DND-41 (cell line): ENCODE results near the gene PERCC1.
A peak's percentile ranks its signal among the peaks of the same experiment; 100 is the strongest.

Experiments
- ATAC-seq: fragments of 200-7000 bp; cut with Tn5 transposase; 3 replicates; pipeline ENCODE4 v1.9.1; 2021; ENCODE audit warnings: low read depth; ENCODE audit not compliant: insufficient read depth
- DNase-seq: peaks from one replicate; pipeline ENCODE4 v3.0.0-alpha.2; 2020
- H2AFZ ChIP-seq: 2 replicates; pipeline ENCODE4 v1.6.0; 2012; ENCODE audit warnings: low read depth, low read length
- H3K27ac ChIP-seq: 2 replicates; pipeline ENCODE4 v1.5.1; 2012; ENCODE audit warnings: low read length, inconsistent platforms
- H3K27me3 ChIP-seq: fragments of 200-600 bp; sonication (generic); 2 replicates; pipeline ENCODE4 v1.6.0; 2012; ENCODE audit warnings: low read length, mild to moderate bottlenecking, inconsistent platforms; ENCODE audit not compliant: insufficient read depth, poor library complexity
- H3K36me3 ChIP-seq: 2 replicates; pipeline ENCODE4 v1.5.1; 2012; ENCODE audit warnings: low read length, inconsistent platforms; ENCODE audit not compliant: insufficient read depth
- H3K4me1 ChIP-seq: 2 replicates; pipeline ENCODE4 v1.5.1; 2012; ENCODE audit warnings: mild to moderate bottlenecking, low read length; ENCODE audit not compliant: insufficient read depth
- H3K4me2 ChIP-seq: 2 replicates; pipeline ENCODE4 v1.6.0; 2012; ENCODE audit warnings: mild to moderate bottlenecking, moderate library complexity, low read length, inconsistent platforms; ENCODE audit not compliant: insufficient read depth
- H3K4me3 ChIP-seq, 2 experiments: fragments of 200-600 bp in 1 of 2; shearing (Covaris generic) in 1 of 2; 2 replicates each; pipeline ENCODE4 v1.5.1; 2012 to 2016; ENCODE audit warnings: inconsistent platforms in 2 of 2, low read length in 2 of 2, mild to moderate bottlenecking in 2 of 2, low read depth in 1 of 2, moderate library complexity in 1 of 2
- H3K79me2 ChIP-seq: 2 replicates; pipeline ENCODE4 v1.6.0; 2012; ENCODE audit warnings: low read length, inconsistent platforms; ENCODE audit not compliant: insufficient read depth
- H3K9ac ChIP-seq: 2 replicates; pipeline ENCODE4 v1.6.0; 2012; ENCODE audit warnings: low read depth, mild to moderate bottlenecking, inconsistent platforms, low read length, moderate library complexity
- H3K9me3 ChIP-seq: 2 replicates; pipeline ENCODE4 v1.5.1; 2012; ENCODE audit warnings: low read length, moderate library complexity, mild to moderate bottlenecking, inconsistent platforms; ENCODE audit not compliant: insufficient read depth, severe bottlenecking
- H4K20me1 ChIP-seq: 2 replicates; pipeline ENCODE4 v1.6.0; 2012; ENCODE audit warnings: low read length; ENCODE audit not compliant: insufficient read depth
- CTCF ChIP-seq: IDR thresholded peaks from 2 replicates; pipeline ENCODE4 v1.5.1; 2012; ENCODE audit warnings: borderline replicate concordance, low read length, moderate library complexity, mild to moderate bottlenecking; ENCODE audit not compliant: poor library complexity, severe bottlenecking; ENCODE audit errors: extremely low read depth
- EZH2 ChIP-seq: IDR thresholded peaks from 3 replicates; pipeline ENCODE4 v1.6.1; 2012; ENCODE audit warnings: borderline replicate concordance, low read depth, mild to moderate bottlenecking, moderate library complexity, low read length, inconsistent platforms; ENCODE audit not compliant: severe bottlenecking

PERCC1 gene

GRCh38 chr16:1420111-1420539 is 10.8 kb upstream of the PERCC1 start:
- peaks cover 11% of the 10 kb centered on the region for H3K36me3 ChIP-seq
- DNase-seq (peak; percentile 10), ATAC-seq (no peak)
- H3K9me3 ChIP-seq = no peaks in the 10 kb centered on the region
- H3K4me2 ChIP-seq = peak overlapping the region; percentile 93
- H4K20me1 ChIP-seq = peaks cover 8% of the 10 kb centered on the region
- peak overlapping the region; percentile 88 to 92 for H3K4me3 ChIP-seq
- no peaks in the 10 kb centered on the region for H3K27me3 ChIP-seq
- H3K27ac ChIP-seq = peak overlapping the region; percentile 74
- H3K9ac ChIP-seq = peak overlapping the region; percentile 74
- H3K79me2 ChIP-seq = peaks cover 28% of the 10 kb centered on the region
- H2AFZ ChIP-seq = peak overlapping the region; percentile 60
- peaks cover 43% of the 10 kb centered on the region for H3K4me1 ChIP-seq
- TF ChIP-seq CTCF = no peak
- no peak for TF ChIP-seq EZH2

DNA sequence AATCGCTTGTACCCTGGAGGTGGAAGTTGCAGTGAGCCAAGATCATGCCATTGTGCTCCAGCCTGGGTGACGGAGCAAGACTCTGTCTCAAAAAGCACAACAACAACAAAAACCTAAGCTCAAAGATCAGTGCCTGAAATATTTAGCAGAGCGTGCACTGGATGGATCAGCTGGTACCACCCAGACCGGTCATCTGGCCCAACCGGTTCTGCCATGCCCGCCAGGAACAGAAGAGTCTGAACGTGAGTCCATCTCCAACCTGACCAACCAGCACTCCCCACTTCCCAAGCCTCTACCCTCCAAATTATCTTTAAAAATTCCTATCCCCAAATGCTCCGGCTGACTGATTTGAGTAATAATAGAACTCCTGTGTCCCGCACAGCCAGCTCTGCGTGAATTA is 8.8 kb upstream of the PERCC1 start:
- Histone ChIP-seq H3K9ac (peak overlapping the region; percentile 74; the same call in 1 of the 2 replicates), H3K79me2 (peaks cover 28% of the 10 kb centered on the region), H3K4me3 (no peak overlapping the region), H3K9me3 (no peaks in the 10 kb centered on the region), H3K4me2 (peak overlapping the region; percentile 17; the same call in 1 of the 2 replicates), H3K27ac (peak overlapping the region; percentile 52), H3K4me1 (peaks cover 40% of the 10 kb centered on the region), H3K27me3 (no peaks in the 10 kb centered on the region), H4K20me1 (peaks cover 8% of the 10 kb centered on the region), H3K36me3 (peaks cover 11% of the 10 kb centered on the region), H2AFZ (no peak overlapping the region)
- ATAC-seq (no peak), DNase-seq (no peak)
- no peak for TF ChIP-seq CTCF
- TF ChIP-seq EZH2 = no peak

DNA sequence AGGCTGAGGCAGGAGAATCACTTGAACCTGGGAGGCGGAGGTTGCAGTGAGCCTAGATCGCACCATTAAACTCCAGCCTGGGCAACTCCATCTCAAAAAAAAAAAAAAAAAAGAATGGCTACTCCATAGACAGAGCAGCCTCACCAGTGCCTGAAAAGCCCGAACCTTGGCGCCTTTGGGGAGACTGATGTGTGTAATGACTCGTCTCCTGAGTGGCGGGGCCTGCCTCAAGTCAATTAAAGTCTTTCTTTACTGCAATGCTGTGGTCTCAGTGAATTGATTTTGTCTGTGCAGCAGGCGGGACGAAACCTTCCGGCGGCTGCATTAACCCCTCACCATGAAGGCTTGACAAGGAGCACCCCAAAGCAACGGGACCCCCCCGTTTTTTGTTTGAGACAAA is 6.8 kb upstream of the PERCC1 start:
- H3K4me1 ChIP-seq = peaks cover 24% of the 10 kb centered on the region
- ATAC-seq (no peak), DNase-seq (no peak)
- no peak overlapping the region for H3K9ac ChIP-seq
- peaks cover 8% of the 10 kb centered on the region for H4K20me1 ChIP-seq
- peaks cover 15% of the 10 kb centered on the region for H3K79me2 ChIP-seq
- peaks cover 4% of the 10 kb centered on the region; the same call in 1 of the 2 replicates for H3K36me3 ChIP-seq
- no peaks in the 10 kb centered on the region for H3K9me3 ChIP-seq
- no peak overlapping the region for H3K4me3 ChIP-seq
- no peak overlapping the region for H3K27ac ChIP-seq
- no peaks in the 10 kb centered on the region for H3K27me3 ChIP-seq
- no peak overlapping the region for H2AFZ ChIP-seq
- TF ChIP-seq CTCF = no peak
- no peak for TF ChIP-seq EZH2
- no peak overlapping the region for H3K4me2 ChIP-seq
